Colonic mucosa (tissue), 4 donors: ENCODE data around the gene ZNF536. TPM values are rescaled to one million over a fixed set of nuclear protein-coding genes. Genes with fewer than 3 reads are reported as not detected.

Experiments
- DNase-seq: peaks from one replicate; pipeline ENCODE4 v3.0.0-alpha.2; 2020
- H3K27ac ChIP-seq: fragments of 200-600 bp; one replicate; pipeline ENCODE4 v1.8.0; 2021
- H3K27me3 ChIP-seq: fragments of 200-600 bp; one replicate; pipeline ENCODE4 v1.8.0; 2021
- H3K36me3 ChIP-seq: fragments of 200-600 bp; one replicate; pipeline ENCODE4 v1.8.0; 2021
- H3K4me1 ChIP-seq: fragments of 200-600 bp; one replicate; pipeline ENCODE4 v1.8.0; 2021; ENCODE audit warnings: mild to moderate bottlenecking
- H3K4me3 ChIP-seq: fragments of 200-600 bp; one replicate; pipeline ENCODE4 v1.8.0; 2021
- H3K9ac ChIP-seq, 2 donors: one replicate each; pipeline ENCODE4 v1.7.0; 2013; ENCODE audit warnings: control low read depth in 2 of 2, low read depth in 2 of 2, low read length in 2 of 2
- H3K9me3 ChIP-seq: fragments of 200-600 bp; one replicate; pipeline ENCODE4 v1.8.0; 2021
- intact Hi-C: fragments of 100-400 bp; cut with DNase I; formaldehyde crosslinking; loops from one replicate; pipeline ENCODE4 v1.14.1; 2022
- total RNA-seq, 2 donors: library from RNA; stranded (reverse); fragmentation: NEBNext Ultra II Directional in 1 of 2; extraction: Animal tissue kit (Norgen Biotek cat#: 25700) in 1 of 2; gene quantifications; one replicate each; pipeline ENCODE4 v1.2.1, GENCODE V29; 2021
- TF ChIP-seq, protein P1 (sequence below): fragments of 200-600 bp; IDR thresholded peaks from one replicate; pipeline ENCODE4 v1.8.0; 2022; ENCODE audit warnings: antibody characterized with exemption, mild to moderate bottlenecking
- donor health status: healthy.
- donor health status: DM: no; HTN: no; CAD: no.
- donor health status: DM: no; HTN: no; CAD: no.

The ZNF536 gene
- total RNA-seq, 2 donors from 2014 or later = 1.3 to 1.4 TPM

DNA sequence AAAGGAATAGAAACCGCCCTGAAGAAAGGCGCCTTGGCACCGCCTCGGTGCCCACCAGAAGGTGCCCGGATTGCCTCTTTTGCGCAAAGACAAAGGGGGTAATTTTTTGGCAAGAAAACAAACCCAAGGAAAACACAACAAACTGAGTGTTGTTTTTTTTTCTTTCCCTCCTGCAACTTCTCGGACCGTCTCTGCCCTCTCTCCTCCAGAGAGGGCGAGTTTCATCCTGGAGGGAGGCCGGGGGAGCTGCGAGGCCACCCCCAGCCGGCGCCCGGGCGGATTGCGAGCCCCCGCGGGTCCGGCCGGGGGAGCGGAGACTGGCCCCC lies 2.3 kb downstream of the ZNF536 start:
- no peaks in the 10 kb centered on the region for H3K36me3 ChIP-seq
- H3K27me3 ChIP-seq = peaks cover 12% of the 10 kb centered on the region
- no peaks in the 10 kb centered on the region for H3K4me1 ChIP-seq
- no peak for DNase-seq
- TF ChIP-seq, protein P1, sequence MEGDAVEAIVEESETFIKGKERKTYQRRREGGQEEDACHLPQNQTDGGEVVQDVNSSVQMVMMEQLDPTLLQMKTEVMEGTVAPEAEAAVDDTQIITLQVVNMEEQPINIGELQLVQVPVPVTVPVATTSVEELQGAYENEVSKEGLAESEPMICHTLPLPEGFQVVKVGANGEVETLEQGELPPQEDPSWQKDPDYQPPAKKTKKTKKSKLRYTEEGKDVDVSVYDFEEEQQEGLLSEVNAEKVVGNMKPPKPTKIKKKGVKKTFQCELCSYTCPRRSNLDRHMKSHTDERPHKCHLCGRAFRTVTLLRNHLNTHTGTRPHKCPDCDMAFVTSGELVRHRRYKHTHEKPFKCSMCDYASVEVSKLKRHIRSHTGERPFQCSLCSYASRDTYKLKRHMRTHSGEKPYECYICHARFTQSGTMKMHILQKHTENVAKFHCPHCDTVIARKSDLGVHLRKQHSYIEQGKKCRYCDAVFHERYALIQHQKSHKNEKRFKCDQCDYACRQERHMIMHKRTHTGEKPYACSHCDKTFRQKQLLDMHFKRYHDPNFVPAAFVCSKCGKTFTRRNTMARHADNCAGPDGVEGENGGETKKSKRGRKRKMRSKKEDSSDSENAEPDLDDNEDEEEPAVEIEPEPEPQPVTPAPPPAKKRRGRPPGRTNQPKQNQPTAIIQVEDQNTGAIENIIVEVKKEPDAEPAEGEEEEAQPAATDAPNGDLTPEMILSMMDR = no peak
- no peaks in the 10 kb centered on the region for H3K9me3 ChIP-seq
- no peak overlapping the region for H3K9ac ChIP-seq
- H3K27ac ChIP-seq = no peak overlapping the region
- H3K4me3 ChIP-seq = no peak overlapping the region
- intact Hi-C loops = no loop called here

DNA sequence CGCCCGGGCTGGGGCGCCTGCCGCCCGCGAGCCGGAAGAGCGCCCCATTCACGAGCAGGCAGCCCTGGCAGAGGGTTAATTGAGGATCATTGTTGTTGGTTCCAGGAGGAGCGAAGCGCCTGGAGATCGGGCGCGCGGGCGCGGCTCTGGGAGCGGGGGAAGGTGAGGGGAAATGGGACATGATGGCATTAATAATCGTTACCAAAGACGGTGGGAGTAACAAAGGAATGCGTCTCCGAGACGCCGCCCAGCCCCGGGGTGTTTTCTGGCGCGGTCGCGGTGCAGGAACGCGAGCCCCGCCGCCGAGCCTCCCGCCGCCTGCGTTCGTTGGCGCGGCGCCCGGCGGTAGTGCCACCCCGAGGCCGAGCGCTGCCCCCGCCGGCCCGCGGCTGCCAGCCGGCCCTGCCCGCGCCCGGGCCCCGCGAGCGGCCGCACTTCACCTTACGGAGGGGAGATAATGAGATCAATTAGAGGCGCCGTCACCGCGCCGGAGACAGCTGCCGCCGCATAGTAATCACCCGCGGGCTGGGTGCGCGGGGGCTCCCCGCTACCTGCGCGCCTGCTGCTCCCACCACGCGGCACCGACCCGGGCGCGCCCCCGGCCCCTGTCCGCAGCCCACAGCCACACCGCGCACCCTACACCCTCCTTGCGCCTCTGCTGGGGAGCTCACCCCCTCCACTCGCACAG lies 2.8 kb downstream of the ZNF536 start:
- Histone ChIP-seq H3K4me3 (no peak overlapping the region), H3K4me1 (no peaks in the 10 kb centered on the region), H3K9me3 (no peaks in the 10 kb centered on the region), H3K9ac (no peak overlapping the region), H3K36me3 (no peaks in the 10 kb centered on the region), H3K27me3 (peaks cover 12% of the 10 kb centered on the region), H3K27ac (no peak overlapping the region)
- intact Hi-C loops = no loop called here
- DNase-seq = no peak
- TF ChIP-seq, protein P1 = no peak

DNA sequence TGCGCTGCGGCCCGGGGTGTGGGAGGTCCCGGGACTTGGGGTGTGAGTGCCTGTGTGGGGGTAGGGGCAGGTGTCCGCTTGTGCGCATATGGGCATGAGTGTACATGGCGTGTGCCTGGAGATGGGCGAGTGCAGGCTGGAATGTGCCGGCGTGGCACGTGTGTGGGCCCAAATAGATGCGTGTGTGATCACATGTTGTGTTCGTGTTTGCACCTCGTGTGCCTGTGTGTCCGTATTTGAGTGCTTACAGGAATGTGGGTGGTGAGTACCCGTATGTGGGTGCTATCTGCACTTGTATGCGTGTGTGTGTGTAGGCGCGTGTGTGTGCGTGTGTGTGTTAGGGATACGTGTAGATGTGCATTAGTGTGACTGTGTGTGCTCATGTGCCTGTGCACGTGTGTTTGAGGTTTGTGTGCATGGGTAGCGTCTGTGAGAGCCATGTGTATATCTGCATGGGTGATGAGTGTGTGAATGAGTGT lies 3.4 kb downstream of the ZNF536 start:
- H3K36me3 ChIP-seq = no peaks in the 10 kb centered on the region
- H3K9ac ChIP-seq = no peak overlapping the region
- H3K27me3 ChIP-seq = peaks cover 12% of the 10 kb centered on the region
- no peaks in the 10 kb centered on the region for H3K4me1 ChIP-seq
- H3K9me3 ChIP-seq = no peaks in the 10 kb centered on the region
- intact Hi-C loops = no loop called here
- TF ChIP-seq, protein P1 = no peak
- H3K4me3 ChIP-seq = no peak overlapping the region
- H3K27ac ChIP-seq = no peak overlapping the region
- no peak for DNase-seq

DNA sequence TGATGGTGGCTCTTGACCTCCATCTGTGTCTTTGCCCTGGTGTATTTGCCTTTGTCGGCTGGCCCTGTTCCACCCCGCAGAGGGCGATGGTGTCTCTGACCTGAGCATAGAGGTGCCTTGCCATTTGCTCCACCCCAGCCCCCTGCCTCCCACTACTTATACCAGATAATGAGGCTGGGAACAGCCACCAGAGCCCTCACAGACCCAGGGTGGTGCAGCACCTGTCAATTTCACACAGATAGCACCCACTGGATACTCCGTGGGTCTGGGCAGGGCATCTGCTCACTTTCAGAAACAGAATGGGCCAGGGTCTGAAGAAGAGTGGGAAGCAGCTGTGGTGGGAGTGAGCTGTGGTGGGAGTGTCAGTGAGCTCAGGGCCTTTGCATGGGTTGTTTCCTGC lies 4.1 kb downstream of the ZNF536 start:
- Histone ChIP-seq H3K36me3 (no peaks in the 10 kb centered on the region), H3K27ac (no peak overlapping the region), H3K27me3 (peaks cover 12% of the 10 kb centered on the region), H3K9me3 (no peaks in the 10 kb centered on the region), H3K9ac (no peak overlapping the region), H3K4me3 (no peak overlapping the region), H3K4me1 (no peaks in the 10 kb centered on the region)
- TF ChIP-seq, protein P1 = no peak
- DNase-seq = no peak
- intact Hi-C loops = no loop called here

DNA sequence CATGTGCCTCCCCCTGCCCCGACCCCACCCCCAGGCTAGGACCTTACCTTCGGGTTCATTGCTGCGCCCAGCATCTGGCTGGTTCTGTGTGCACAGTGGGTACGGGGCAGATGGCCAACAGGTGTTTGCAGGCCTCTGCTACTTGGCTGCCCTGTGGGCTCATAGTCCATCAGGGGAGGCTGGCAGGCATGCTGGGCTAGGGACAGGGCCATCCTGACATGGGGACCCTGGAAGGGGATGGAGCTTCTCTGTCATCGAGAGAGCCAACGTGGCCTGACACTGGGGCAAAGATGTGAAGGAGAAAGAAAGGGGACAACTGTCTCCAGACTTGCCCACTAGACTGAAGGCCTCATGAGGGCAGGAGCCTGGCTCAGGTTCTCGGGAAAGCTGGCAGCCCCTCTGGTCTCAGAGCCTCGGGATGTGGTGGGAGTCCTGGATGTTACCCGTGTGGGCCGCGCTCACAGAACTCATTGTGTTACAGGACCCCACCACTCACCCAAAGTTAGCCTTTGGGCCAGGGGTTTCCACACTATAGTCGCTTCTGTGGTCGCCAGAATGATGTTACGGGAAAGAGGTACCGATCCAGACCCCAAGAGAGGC lies 4.7 kb downstream of the ZNF536 start:
- H3K9me3 ChIP-seq = no peaks in the 10 kb centered on the region
- TF ChIP-seq, protein P1 = no peak
- no peak for DNase-seq
- peaks cover 12% of the 10 kb centered on the region for H3K27me3 ChIP-seq
- no peaks in the 10 kb centered on the region for H3K4me1 ChIP-seq
- H3K36me3 ChIP-seq = no peaks in the 10 kb centered on the region
- intact Hi-C loops = no loop called here
- no peak overlapping the region for H3K9ac ChIP-seq
- no peak overlapping the region for H3K27ac ChIP-seq
- H3K4me3 ChIP-seq = no peak overlapping the region
